Upper lobe of right lung (tissue), 1 donor: ENCODE results near the gene POPDC2. TPM values are rescaled to one million over a fixed set of nuclear protein-coding genes. Genes with fewer than 3 reads are reported as not detected.
A peak's percentile ranks its signal among the peaks of the same experiment; 100 is the strongest.
"Not testable (repeated sequence)": the region's sequence is repeated elsewhere in the genome, so short reads cannot be mapped to it uniquely, and the experiment has no call there.

Source experiments
- ATAC-seq: fragments of 200-7000 bp; cut with Tn5 transposase; one replicate; pipeline ENCODE4 v1.9.1; 2020; ENCODE audit warnings: mild to moderate bottlenecking, moderate library complexity
- DNase-seq: peaks from one replicate; pipeline ENCODE4 v3.0.0-alpha.2; 2020
- H3K27ac ChIP-seq: fragments of 200-600 bp; one replicate; pipeline ENCODE4 v1.8.0; 2022
- H3K27me3 ChIP-seq: fragments of 200-600 bp; one replicate; pipeline ENCODE4 v1.8.0; 2022; ENCODE audit warnings: mild to moderate bottlenecking
- H3K36me3 ChIP-seq: fragments of 200-600 bp; one replicate; pipeline ENCODE4 v1.8.0; 2022
- H3K4me1 ChIP-seq: fragments of 200-600 bp; one replicate; pipeline ENCODE4 v1.8.0; 2022
- H3K4me3 ChIP-seq: fragments of 200-600 bp; one replicate; pipeline ENCODE4 v1.8.0; 2022; ENCODE audit warnings: mild to moderate bottlenecking
- H3K9me3 ChIP-seq: fragments of 200-600 bp; one replicate; pipeline ENCODE4 v1.8.0; 2022
- intact Hi-C: fragments of 100-400 bp; cut with DNase I; formaldehyde crosslinking; loops from one replicate; pipeline ENCODE4 v1.11.0; 2022
- total RNA-seq: library from RNA; stranded (reverse); fragmentation: NEBNext Ultra II Directional; extraction: Animal tissue kit (Norgen Biotek cat#: 25700); gene quantifications from one replicate; pipeline ENCODE4 v1.2.1, GENCODE V29; 2021
- TF ChIP-seq, protein P1 (sequence below): fragments of 200-600 bp; IDR thresholded peaks from one replicate; pipeline ENCODE4 v1.8.0; 2022; ENCODE audit warnings: antibody characterized with exemption
- donor health status: DM: no; HTN: yes; CAD: no; lungs with severe emphysema.

Gene POPDC2
- total RNA-seq, 1 donor from 2014 or later: 2.7 TPM

DNA sequence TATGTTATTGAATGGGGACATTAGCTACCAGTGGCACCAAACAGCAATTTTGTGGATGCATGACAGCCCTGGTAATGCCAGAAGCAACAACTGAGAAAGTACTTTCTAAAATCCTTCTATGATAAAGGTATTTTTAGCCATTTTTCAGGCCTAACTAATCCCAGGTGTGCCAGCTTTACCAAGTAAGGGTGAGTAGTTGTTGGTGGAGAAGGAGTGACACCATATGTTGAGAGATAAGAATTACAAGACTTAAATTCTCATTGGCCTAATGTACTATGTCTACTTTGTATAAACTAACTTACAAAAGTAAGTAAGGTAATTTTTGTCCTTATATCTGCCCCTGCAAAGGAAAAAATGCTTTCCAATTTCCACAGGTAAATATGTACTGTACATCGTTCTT is 20.9 kb upstream of the POPDC2 start:
- H3K27ac ChIP-seq: no peak overlapping the region
- H3K9me3 ChIP-seq: no peaks in the 10 kb centered on the region
- intact Hi-C loops: no loop called here
- no peak overlapping the region for H3K4me3 ChIP-seq
- no peak for ATAC-seq
- H3K4me1 ChIP-seq: no peaks in the 10 kb centered on the region
- no peaks in the 10 kb centered on the region for H3K27me3 ChIP-seq
- DNase-seq: no peak
- TF ChIP-seq, protein P1, sequence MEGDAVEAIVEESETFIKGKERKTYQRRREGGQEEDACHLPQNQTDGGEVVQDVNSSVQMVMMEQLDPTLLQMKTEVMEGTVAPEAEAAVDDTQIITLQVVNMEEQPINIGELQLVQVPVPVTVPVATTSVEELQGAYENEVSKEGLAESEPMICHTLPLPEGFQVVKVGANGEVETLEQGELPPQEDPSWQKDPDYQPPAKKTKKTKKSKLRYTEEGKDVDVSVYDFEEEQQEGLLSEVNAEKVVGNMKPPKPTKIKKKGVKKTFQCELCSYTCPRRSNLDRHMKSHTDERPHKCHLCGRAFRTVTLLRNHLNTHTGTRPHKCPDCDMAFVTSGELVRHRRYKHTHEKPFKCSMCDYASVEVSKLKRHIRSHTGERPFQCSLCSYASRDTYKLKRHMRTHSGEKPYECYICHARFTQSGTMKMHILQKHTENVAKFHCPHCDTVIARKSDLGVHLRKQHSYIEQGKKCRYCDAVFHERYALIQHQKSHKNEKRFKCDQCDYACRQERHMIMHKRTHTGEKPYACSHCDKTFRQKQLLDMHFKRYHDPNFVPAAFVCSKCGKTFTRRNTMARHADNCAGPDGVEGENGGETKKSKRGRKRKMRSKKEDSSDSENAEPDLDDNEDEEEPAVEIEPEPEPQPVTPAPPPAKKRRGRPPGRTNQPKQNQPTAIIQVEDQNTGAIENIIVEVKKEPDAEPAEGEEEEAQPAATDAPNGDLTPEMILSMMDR: peak; percentile 50
- H3K36me3 ChIP-seq: no peaks in the 10 kb centered on the region

DNA sequence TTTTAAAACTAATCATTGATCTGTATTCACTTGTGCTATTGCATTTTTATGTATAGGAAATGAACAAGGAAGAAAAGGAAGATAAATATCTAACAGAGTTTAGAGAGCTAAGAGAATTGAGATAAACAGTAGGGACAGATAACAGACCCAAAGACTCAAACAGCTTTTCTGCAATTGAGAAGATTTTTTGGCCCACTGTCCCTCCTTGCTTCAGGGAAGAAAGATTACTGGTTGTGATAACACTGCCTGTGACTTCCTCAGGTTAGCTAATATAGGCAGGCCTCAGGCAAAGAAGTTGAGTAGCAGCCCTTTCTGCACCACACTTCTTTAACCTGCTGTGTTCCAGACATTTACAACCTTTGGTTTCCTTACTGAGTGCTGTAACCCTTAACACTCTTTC is 19.5 kb upstream of the POPDC2 start:
- DNase-seq (no peak), ATAC-seq (no peak)
- Histone ChIP-seq H3K27me3 (no peaks in the 10 kb centered on the region), H3K4me3 (no peak overlapping the region), H3K9me3 (no peaks in the 10 kb centered on the region), H3K4me1 (peaks cover 10% of the 10 kb centered on the region), H3K36me3 (peaks cover 4% of the 10 kb centered on the region), H3K27ac (no peak overlapping the region)
- intact Hi-C loops: loop anchor here (10.0 kb wide), 1 partner anchor 85 kb away; the partner anchor contains the start of gene PLA1A
- TF ChIP-seq, protein P1: no peak

DNA sequence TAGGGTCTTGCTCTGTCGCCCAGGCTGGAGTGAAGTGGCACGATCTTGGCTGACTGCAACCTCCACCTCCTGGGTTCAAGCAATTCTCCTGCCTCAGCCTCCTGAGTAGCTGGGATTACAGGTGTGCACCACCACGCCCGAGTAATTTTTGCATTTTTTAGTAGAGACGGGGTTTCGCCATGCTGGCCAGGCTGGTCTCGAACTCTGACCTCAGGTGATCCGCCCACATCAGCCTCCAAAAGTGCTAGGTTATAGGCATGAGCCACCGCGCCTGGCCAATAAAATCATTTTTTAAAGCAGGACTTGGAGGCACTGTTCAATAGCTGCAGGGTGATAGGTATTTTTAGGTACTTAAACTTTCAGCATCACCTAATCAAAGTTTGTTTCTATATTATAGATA is 17.8 kb upstream of the POPDC2 start:
- H3K36me3 ChIP-seq: peaks cover 20% of the 10 kb centered on the region
- not testable (repeated sequence) for H3K27me3 ChIP-seq, H3K4me3 ChIP-seq, DNase-seq, ATAC-seq, H3K27ac ChIP-seq, H3K9me3 ChIP-seq
- H3K4me1 ChIP-seq: peaks cover 10% of the 10 kb centered on the region
- intact Hi-C loops: loop anchor here (10.0 kb wide), 1 partner anchor 83 kb away; the partner anchor contains the start of gene PLA1A

DNA sequence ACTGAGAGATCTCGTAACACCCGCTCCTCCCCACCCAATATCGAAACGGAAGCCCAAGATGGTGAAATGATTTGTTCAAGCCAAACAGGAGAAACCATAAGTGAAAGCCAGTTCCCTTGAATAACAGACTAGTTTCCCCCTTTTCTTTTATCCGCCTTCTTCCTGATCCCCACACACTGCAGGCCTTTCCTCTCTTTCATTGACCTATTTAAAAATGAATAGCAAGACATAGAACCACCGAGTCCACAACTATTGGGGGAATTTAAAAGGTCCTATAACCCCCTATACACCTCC is 17.2 kb upstream of the POPDC2 start:
- ATAC-seq (no peak), DNase-seq (no peak)
- Histone ChIP-seq H3K27me3 (no peaks in the 10 kb centered on the region), H3K4me1 (peaks cover 10% of the 10 kb centered on the region), H3K4me3 (peak overlapping the region; percentile 69), H3K27ac (peak overlapping the region; percentile 95), H3K9me3 (no peaks in the 10 kb centered on the region), H3K36me3 (peaks cover 26% of the 10 kb centered on the region)
- intact Hi-C loops: loop anchor here (10.0 kb wide), 1 partner anchor 83 kb away; the partner anchor contains the start of gene PLA1A
- TF ChIP-seq, protein P1: no peak

DNA sequence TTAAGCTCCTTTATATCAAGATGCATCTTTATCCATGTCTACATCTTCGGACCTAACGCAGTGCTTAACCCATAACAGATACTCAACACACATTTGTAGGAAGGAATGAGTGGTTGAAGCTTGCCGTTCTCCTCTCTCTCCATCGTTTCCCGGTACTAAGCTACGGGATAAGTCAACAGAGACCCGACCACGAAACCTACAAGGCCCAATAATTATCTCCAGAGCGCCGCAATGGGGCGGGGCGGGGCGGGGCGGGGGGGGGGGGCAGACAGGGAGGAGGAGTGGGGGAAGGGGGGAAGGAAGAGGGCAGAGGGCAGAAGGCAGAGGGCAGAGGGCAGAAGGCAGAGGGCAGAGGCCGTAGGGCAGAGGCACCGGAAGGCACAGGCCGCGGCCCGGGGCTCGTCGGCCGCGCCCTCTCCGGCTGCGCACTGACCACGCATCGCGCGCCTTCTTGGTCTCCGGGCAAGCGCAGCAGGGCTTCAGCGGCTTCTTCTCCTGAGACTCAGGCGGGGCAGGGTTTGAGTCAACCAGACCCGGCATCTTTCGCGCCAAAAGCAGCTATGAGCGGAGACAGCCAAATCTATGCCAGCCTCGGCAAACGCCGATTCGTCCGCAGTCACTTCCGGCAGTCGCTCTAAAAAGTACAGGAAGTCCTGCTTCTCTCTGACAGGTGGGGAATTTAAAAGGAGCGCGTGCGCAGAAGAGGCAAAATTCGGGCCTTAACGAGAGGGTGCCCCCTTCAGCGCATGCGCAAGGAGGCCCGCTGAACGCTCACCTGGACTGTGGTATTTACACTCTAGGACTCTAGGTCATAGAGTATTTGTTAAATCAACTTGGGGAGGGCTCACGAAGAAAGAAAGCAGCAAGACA is 16.6 kb upstream of the POPDC2 start, which contains the start of gene COX17:
Gene COX17, minus strand, starts transcription at position 636 of the 870 bp plus-strand sequence. Its CDS starts 96 bp downstream, at position 540.
- TF ChIP-seq, protein P1: no peak
- intact Hi-C loops: loop anchor here (10.0 kb wide), 1 partner anchor 82 kb away; the partner anchor contains the start of gene PLA1A

DNA sequence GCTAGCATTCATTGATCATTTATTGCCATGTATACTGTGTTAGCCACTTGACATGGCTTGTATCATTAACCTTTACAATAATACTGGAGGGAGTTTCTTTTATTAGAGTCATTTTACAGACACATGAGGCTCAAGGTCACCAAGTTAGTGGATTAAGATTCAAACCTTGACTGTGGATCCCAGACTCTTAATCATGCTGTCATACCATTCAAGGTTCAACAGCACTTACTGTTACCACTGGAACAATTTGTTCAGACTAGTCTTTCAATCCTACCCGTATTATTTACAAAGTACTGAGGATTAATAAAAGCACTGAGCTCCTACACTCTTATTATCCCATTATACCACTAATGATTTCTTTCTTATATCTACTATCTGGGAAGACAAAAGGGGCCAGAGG is 15.6 kb upstream of the POPDC2 start:
- H3K4me3 ChIP-seq: peak overlapping the region; percentile 69
- ATAC-seq (no peak), DNase-seq (no peak)
- peaks cover 36% of the 10 kb centered on the region for H3K36me3 ChIP-seq
- peaks cover 10% of the 10 kb centered on the region for H3K4me1 ChIP-seq
- TF ChIP-seq, protein P1: no peak
- peak overlapping the region; percentile 95 for H3K27ac ChIP-seq
- H3K27me3 ChIP-seq: no peaks in the 10 kb centered on the region
- H3K9me3 ChIP-seq: no peaks in the 10 kb centered on the region
- intact Hi-C loops: loop anchor here (10.0 kb wide), 1 partner anchor 81 kb away; the partner anchor contains the start of gene PLA1A

More for the DNA sequence above, 16.6 kb upstream of the POPDC2 start, which contains the start of gene COX17:
- Histone ChIP-seq H3K9me3 (no peaks in the 10 kb centered on the region), H3K27ac (peak within 1 kb of the TSS; percentile 95), H3K4me3 (peak within 1 kb of the TSS; percentile 69), H3K27me3 (no peaks in the 10 kb centered on the region), H3K36me3 (peaks cover 31% of the 10 kb centered on the region), H3K4me1 (peaks cover 10% of the 10 kb centered on the region)
- ATAC-seq (peak; percentile 96), DNase-seq (peak; percentile 97)
